GM21723 (cell line): ENCODE results near the gene CADPS.

Source experiments
- ATAC-seq: cut with Tn5 transposase; IDR thresholded peaks from one replicate; pipeline ENCODE4 v1.9.1; 2021; ENCODE audit warnings: mild to moderate bottlenecking, moderate library complexity; ENCODE audit not compliant: unreplicated experiment

Gene CADPS

DNA sequence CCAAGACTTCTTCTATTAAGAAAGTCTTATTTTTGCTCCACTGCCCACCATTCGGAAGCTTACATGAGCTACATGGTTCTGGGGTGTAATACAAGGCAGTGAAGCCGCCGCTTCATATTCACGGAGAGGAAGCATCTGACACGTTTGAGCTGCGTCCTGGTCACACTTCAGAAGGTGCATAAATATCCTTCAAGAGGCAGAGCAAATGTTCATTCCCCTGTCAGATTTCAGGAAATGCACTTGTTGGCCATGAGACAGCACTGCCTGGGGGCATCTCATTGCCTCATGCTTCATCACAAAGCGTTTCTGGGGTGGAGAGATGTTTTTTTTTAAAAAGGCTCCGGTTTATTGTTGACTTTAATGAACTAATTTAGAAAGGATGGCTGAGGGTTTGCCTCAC lies 119.9 kb downstream of the CADPS start:
- ATAC-seq, result no peak

DNA sequence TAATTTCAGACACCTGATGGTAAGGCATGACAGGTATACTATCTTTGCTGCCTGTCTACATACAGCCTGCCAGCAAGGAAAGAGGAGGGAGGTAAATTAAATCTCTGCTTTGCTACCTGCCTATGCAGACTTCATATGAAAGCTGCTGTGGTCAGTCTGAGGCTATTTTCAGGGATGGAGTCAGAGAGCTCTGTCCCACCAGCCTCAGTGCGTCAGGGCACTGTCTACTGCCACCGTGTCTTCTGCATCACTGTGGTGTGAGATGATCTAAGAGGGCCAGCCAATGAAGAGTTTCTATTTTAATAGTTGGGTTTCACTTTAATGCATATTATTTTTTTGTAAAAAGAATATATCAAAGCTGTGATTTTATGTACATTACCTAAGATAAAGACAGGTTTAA lies 125.6 kb downstream of the CADPS start:
- ATAC-seq, result no peak

DNA sequence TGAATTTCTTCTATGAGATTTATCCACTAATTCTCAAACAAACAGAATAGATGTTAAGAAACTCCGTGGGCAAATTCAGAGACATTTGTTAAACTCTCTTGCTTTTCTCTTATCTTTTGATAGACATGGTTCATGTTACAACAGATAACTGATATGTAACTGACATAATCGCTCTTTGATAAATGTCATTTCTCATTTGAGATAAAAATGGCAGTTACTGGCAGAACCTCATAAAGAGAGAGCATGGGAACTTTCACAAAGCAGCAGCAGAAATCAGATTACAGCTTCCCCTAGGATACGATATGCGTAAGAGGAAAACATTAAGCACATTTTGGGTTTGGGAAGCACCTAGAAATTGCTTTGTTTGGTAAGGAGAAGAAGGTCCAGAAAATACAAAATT lies 126.1 kb downstream of the CADPS start:
- ATAC-seq, result no peak

DNA sequence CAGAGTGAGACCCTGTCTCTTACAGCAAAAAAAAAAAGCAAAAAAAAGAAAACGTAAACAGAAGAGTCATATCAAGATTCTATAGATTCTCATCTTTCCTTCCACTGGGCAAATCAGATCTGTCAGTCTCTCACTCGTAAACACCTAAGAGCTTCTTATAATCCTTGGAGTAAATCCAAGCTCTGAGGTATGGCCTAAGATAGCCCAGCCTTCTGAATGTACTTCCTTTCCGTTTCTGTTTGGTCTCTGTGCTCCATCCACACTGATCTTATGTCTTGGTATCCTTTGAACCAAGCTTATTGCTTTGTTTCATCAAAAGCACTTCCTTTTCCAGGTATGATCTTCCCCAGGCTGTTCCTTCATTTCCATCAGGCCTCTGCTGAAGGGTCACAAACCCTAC lies 137.8 kb downstream of the CADPS start:
- no peak for ATAC-seq

DNA sequence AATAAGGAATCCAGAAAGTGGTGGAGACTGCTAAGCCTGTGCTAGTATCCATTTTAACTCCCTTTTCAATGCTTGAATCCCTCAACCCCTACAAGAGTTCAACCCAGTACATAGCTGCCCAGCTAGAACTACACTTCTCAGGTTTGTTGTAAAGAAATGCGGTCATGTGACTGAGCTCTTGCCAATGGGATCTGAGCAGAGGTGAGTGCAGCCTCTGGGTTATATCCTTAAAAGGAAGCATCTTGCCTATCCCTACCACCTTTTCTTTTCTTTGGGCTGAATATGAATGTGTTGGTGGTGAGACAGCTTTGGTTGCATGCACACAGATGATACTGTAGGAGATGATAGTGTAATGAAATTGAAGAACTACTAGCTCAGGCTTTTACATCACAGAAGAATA lies 139.7 kb downstream of the CADPS start:
- no peak for ATAC-seq

DNA sequence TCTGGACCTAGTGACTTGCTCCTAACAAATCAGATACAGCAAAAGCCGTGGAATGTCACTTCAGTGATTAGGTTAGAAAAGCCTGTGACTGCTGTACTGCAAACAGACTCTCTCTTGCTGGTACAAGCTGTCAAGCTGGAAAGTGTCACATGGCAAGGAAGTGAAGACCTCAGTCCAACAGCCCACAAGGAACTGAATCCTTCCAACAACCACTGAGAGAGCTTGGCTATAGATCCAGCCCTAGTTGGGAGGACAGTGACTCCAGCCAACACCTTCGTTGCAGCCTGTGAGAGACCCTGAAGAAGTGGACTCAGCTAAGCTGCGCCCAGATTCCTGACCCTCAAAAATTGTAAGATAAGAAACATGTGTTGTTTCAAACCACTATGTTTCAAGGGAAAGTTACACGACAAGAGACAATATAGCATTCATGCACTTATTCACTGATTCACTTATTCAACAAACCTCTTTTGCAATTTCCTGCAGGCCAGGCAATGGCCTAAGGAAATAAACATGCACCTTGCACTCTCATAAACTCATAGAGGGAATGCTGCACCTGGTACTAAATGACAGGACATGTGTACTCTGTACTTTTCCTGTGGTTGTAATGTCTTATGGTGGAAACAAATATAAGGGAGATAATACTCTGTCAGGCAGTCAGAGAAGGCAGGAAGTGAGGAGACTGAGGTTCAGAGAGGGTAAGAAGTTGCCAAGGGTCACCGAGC lies 142.9 kb downstream of the CADPS start:
- ATAC-seq, result no peak

DNA sequence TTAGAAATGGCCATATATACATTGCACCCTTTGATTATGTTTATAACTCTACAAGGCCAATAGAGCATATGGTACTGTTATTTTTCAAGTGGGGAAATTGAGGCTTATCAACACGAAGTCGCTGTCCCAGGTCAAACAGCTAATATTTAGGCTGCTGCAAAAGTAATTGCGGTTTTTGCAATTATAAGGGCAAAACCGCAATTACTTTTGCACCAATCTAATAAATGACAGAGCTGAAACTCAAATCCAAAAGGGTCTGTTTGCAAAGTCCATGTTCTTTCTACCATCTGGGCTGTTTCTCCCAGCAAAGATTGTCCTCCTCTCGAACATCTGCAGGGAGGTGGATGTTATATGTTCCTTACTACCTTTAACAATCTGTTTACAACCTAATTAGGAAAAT lies 147.2 kb downstream of the CADPS start:
- ATAC-seq, result no peak

DNA sequence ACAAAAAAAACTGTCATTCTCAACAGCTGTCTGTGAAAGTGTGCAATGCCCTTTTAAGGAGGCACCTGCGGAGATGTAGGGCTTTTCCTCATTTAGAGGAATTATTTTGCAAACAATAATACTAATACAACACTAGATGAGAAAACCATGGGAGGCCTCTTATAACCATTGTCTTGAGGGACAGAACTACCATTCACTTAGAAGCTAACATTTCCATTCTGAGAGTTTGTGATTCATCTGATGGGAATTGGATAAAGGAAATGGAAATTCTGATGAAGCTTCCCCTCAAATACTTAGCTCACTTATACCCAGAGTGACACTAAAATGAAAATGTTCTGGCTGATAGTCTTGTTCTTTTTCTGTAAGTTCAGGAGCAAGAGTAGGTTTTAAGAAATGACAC lies 147.7 kb downstream of the CADPS start:
- no peak for ATAC-seq

DNA sequence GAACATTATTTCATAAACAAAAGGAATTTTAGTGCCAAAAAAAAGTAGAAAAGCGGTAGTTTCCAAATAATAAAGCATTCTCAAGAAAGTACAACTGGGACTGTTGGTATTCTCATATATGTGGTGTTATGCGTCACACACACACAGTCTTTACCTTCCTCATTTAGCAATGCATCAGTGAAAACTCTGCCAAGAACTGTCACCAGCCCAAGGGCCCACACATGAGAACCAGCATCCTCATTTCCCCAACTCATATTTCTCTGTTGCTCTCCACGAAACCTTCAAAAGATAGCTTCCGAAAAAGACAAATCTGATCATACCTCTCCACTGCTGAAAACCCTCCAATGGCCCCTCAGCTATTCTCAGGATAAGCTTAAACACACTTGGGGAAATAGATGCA lies 150.7 kb downstream of the CADPS start:
- no peak for ATAC-seq

DNA sequence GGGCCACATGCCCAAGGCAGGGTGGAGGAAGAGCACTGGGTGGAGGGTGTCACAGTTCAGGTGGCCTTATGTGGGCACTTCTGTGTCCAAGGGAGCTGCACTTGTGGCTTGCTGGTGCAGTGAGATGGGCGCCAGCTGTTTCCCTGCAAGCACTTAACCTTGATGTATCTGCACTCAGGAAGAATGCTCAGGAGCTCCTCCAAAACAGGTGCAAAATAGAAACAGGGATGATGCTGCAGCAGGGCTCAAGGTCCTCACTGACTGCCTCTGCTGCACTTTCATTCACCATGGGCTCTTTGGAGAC lies 151.3 kb downstream of the CADPS start:
- ATAC-seq, result no peak

DNA sequence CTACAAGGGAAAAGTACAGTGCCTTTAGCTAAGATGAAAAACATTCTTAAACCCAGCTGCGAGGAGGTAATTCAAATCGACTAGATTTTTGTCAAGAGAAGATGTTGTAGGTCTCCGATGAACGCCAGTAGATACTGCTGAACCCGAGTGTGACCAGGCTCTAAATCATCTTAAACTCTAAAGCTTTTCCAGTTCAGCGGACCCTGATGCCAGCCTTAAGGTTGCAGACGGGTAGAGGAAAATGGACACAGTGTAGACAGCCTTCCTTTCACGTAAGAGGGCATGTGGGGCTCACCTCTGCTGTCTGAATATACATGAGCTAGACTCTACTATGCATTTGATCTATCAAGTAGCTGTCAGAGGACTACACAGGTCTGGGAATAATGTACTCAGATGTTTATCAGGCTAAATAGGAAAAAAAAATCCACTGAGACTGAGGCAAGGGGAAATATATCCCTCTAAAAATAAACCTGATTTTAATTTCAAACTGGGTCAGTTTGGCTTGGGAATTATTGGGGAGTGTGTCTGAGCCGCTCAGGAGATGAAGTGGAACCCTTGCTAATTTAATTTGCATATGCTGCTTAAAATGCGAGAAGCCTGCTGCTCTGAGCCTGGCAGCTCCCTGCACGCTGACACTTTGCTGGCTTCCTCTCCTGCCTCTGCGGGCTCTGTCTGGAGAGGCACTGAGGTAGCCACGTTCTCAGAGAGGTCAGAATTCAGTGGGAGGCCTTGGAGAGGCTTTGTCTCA lies 151.9 kb downstream of the CADPS start:
- no peak for ATAC-seq

DNA sequence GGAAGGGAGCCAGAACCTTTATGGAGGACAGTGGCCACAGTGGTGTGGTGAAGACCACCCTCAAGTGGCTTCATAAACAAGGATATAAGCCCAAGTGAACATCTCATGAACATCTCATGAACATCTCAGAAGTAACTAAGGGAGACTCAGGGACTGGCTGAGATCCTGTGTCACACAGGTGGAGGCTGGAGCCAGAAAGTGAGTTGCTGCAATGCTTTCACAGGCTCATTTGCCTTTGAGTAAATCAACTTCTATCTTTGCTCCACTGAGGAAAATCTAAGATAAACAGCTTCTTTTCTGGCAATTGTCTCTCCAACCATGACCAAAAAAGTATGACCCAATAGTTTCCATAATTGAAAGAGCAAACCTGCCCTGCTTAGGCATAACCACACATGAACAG lies 152.9 kb downstream of the CADPS start:
- ATAC-seq, result no peak

DNA sequence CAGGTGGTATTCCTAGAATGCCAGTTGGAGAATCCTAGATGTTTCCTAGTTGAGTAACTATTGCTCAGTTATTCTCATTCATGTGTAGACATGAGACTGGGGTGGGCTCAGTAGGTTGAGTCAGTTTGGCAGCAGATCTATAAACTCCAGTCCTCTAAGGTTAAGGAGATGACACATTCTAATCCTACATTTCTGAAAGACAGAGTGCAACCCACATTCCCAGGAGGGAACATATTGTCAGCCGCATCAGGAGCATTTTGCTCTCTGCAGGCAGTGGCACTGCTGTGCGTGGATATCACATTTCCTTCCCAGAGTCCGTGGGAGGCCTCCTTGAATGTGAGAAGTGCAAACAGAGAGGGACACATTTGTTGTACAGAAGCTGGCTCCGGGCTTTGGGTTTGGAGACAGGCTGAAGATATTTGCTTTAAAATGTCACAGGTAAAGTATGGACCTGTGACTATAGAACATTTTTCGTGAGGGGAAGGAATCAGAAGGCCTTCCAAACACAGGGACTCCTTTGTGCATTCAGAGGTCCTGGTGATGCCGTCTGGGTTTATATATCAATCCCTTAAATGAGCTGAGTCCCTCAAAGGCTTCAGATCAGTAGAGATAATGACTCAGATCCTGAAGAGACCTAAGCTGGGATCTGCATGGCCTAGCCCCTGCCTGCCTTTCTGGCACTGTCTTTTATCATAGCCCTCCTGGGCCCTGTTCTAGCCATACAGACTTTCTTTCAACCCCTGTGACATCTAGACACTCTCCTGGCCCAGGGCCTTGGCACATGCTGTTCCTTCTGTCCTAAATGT lies 156.5 kb downstream of the CADPS start:
- ATAC-seq, result no peak

DNA sequence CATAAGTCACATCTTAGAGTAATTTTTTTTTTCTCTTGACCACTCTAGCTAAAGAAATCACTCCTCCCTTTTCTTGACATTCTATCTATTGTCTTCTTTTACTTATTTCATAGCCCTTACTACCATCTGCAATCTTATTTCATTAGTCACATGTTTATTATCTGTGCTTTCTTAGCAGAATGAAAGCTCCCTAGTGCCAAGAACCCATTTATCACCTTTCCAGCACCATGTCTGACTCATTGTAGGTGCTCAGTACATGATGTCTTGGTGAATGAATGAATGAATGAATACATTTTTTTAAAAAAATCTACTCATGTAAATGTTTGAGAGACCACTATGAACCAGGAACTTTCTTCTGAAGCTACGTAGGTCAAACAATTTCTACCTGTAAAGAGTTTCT lies 157.2 kb downstream of the CADPS start:
- no peak for ATAC-seq

DNA sequence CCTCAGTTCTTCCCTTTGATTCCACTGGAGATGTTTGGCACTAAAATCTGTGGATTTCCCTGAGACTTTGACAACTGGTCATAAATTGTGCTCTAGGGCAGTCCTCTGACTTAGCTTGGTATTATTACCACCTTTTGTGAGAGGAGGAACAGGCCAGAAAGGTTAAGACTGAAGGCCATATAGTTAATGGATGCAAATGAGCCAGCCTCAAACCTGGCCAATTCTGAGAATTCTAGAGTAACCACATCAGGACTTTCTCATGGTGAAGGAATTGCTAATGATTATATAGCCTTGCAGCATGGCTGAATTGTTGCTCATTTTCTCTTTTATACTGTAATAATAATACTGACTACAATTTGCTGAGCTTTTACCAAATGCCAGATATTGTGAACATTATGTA lies 162.5 kb downstream of the CADPS start:
- ATAC-seq, result no peak

DNA sequence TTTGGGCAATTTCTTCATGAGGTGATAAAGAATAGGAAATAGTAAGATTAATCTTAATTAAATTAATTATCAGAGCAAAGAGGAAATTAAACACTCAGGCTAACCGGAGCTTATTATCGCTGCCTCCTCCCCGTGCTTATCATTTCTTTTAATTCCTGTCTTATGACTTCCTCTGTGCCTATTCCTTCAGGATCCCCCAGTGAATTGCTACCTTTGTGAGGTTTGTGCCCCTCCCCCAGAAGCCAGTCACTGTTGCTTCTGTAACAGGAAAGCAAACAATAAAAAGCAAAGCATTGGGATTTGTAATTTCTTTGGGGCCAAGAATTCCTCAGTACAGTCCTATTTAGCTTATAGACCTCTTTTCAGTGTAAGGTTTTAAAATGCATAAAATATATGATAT lies 164.5 kb downstream of the CADPS start:
- ATAC-seq, result no peak

DNA sequence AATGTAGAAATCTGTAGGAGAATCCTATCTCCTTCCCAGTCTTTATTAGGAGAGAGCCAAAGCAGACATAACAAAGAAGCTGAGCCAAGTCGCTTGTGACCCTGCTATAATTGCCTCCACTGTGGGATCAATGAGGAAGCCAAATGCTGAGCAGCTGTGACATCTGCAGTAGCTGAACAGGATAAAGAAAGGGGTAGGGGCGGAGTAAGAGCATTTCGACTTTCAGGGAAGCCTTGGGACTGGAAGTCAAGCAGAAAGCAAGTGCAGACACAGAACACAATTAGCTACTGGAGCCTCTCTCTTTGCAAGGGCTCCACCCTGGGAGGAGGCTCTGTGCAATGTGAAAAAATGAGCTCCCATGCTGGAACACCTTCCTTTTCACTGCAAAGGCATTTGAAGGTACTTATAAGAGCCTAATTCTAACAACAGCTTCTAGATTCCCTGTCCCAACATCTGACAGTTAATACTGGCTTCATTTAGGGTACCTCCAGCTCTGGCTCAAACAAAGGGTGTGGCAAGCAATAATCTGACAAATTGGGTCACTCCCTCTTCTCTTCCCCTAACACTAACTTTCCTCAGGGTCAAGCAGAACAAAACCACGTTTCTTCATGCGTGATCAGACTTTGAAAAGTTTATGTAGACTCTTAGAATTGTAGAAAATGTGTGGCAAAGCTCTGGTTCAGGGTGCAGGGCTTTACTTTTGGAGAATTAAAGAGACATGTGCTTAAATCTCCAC lies 166.4 kb downstream of the CADPS start:
- no peak for ATAC-seq

DNA sequence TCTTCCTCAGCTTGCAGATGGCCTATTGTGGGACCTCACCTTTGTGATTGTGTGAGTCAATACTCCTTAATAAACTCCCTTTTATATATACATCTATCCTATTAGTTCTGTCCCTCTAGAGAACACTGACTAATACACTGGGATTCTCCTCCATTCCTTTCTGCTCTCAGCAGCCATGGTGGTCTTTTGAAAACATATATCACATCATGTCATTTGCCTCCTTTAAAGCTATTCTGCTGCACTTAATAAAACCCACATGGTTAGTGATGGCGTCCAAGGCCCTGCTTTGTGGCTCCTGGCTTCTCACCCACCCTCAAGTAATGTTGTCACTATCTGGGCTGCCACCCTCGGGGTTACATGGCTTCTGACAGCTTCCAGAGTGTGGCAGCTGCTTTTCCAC lies 169.5 kb downstream of the CADPS start:
- ATAC-seq, result no peak

DNA sequence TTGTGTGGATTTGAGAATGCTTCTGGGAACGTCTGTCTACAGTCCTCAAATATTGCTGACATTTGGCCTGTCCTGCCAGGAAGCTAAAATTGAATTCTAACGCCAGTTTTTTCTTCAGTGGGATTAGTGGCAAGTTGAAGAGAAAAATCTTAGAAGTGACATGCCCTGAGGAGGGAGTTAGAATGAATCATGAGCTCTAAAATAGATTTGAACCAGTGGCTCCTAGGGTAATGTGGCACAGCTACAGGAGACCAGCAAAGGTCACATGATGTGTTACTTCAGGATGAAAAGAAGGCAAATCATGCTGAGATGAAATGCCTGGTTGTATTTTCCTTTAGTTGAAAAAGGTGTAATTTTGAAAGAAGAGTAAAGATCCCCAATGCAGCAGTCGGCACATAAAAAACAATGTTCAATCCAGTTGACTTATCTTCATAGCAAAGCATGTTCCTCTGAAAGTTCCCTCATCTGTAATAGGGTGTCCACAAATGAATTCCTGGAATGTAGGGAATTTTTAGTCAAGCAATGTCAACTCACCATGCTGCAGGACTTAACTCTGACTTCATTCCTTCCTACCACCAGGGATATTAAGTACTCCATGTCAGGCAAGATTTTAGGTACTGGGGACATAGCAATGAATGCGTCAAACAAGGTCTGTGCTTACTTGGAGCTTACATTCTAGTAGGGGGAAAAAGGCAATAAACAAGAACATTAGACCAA lies 171.6 kb downstream of the CADPS start:
- ATAC-seq, result no peak

DNA sequence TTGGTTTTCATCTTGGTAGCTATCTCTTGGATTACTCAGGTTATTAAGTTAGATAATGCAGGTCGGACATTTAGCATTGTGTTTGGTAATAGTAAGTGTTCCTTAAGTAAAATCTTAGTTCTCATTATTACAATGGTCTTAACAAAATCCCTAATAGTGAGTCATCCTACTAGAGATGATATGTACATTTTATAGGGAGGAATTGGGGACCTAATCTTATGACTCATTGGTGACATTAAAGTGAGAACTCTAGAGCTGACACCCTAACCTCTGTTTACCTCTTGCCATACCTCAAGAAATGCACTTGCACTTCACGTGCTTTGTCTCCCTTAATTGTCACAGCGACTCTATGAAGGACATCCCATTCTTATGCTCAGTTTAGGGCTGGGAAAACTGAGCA lies 174.9 kb downstream of the CADPS start:
- ATAC-seq, result no peak

DNA sequence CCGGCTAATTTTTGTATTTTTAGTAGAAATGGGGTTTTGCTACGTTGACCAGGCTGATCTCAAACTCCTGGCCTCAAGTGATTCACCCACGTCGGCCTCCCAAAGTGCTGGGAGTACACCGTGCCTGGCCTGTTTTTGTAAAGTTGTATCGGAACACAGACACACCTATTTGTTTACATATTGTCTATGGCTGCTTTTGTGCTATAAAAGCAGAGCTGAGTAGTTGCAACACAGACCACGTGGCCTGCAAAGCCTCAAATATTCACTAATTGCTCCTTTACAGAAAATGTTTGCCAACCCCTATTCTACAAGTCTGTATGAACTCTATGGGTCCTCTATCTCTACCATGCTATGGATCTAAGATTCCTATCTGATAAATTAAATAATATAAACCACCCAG lies 175.5 kb downstream of the CADPS start:
- no peak for ATAC-seq
